DOHH2 (cell line): ENCODE measurements around the gene LINGO3.

ENCODE experiments used
- H3F3A ChIP-seq: fragments of 200-600 bp; sonication (generic), shearing (Covaris generic); 2 replicates; pipeline ENCODE4 v1.6.0; 2016; ENCODE audit warnings: antibody characterized with exemption, mild to moderate bottlenecking; ENCODE audit not compliant: control insufficient read depth, insufficient read depth
- H3K27ac ChIP-seq: fragments of 200-600 bp; sonication (generic); 2 replicates; pipeline ENCODE4 v1.5.1; 2014; ENCODE audit warnings: low read depth, mild to moderate bottlenecking, low read length, moderate library complexity
- H3K27me3 ChIP-seq: fragments of 200-600 bp; sonication (generic); 2 replicates; pipeline ENCODE4 v1.6.1; 2014; ENCODE audit warnings: mild to moderate bottlenecking, low read length, mixed read lengths; ENCODE audit not compliant: control insufficient read depth
- H3K36me3 ChIP-seq: fragments of 200-600 bp; sonication (generic); 2 replicates; pipeline ENCODE4 v1.6.1; 2014; ENCODE audit warnings: mild to moderate bottlenecking, low read length, moderate library complexity, mixed read lengths; ENCODE audit not compliant: control insufficient read depth
- H3K4me1 ChIP-seq: fragments of 200-600 bp; sonication (generic); 2 replicates; pipeline ENCODE4 v1.6.1; 2014; ENCODE audit warnings: mild to moderate bottlenecking, low read length, mixed read lengths; ENCODE audit not compliant: control insufficient read depth
- H3K4me2 ChIP-seq: fragments of 200-600 bp; sonication (generic); 2 replicates; pipeline ENCODE4 v1.6.0; 2014; ENCODE audit warnings: mild to moderate bottlenecking, low read length, moderate library complexity
- H3K4me3 ChIP-seq: fragments of 200-600 bp; sonication (generic); 2 replicates; pipeline ENCODE4 v1.5.1; 2014; ENCODE audit warnings: mild to moderate bottlenecking, low read length, mixed read lengths
- H3K79me2 ChIP-seq: fragments of 200-600 bp; sonication (generic); 2 replicates; pipeline ENCODE4 v1.6.1; 2014; ENCODE audit warnings: mild to moderate bottlenecking, low read length, mixed read lengths; ENCODE audit not compliant: control insufficient read depth
- H3K9me2 ChIP-seq: fragments of 200-600 bp; sonication (generic); replicated peaks from 2 replicates; pipeline ENCODE4 v1.6.1; 2014; ENCODE audit warnings: mild to moderate bottlenecking, low read length, mixed read lengths; ENCODE audit not compliant: control insufficient read depth
- H3K9me3 ChIP-seq: fragments of 200-600 bp; sonication (generic); 2 replicates; pipeline ENCODE4 v1.6.1; 2014; ENCODE audit warnings: antibody characterized with exemption, low read length, mixed read lengths; ENCODE audit not compliant: control insufficient read depth, insufficient read depth
- H4K20me1 ChIP-seq: fragments of 200-600 bp; sonication (generic); 2 replicates; pipeline ENCODE4 v1.6.0; 2014; ENCODE audit warnings: low read depth, mild to moderate bottlenecking, antibody characterized with exemption, low read length, moderate library complexity; ENCODE audit not compliant: control insufficient read depth, insufficient read depth
- EZH2phosphoT487 ChIP-seq: fragments of 200-600 bp; sonication (generic); IDR thresholded peaks from 2 replicates; pipeline ENCODE4 v1.6.1; 2017; ENCODE audit warnings: borderline replicate concordance, mild to moderate bottlenecking, antibody characterized with exemption, low read length, moderate library complexity, mixed read lengths
- TF ChIP-seq, protein P1 (sequence below): fragments of 200-600 bp; sonication (generic); IDR thresholded peaks from one replicate; pipeline ENCODE4 v1.5.1; 2014; ENCODE audit warnings: antibody characterized with exemption, mild to moderate bottlenecking, low read depth, low read length; ENCODE audit not compliant: poor library complexity, severe bottlenecking

The LINGO3 gene

DNA sequence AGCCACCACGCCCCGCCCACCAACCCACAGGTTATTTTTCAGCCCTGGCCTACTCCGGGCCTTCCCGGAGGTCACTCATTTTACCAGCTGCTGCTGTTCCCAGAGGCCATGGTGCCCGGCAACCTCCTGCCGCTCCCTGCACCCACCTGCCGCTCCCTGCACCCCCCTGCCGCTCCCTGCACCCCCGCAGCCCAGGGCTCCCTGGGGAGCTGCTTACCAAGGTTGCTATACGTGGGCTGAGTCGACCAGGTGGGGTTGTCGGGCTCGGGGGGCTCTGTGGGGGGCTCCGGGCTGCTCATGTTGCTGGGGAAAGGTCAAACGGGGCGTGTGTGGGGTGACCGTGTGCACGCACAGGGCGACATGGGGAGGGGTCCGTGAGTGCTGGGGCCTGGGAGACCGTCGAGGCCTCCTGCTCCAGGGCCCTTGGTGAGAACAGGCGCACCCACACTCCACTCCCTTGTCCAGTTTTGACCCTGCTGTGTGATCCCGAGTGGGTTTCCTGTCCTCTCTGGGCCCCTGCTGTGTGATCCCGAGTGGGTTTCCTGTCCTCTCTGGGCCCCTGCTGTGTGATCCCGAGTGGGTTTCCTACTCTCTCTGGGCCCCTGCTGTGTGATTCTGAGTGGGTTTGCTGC, 27.2 kb downstream of the LINGO3 start:
- Histone ChIP-seq H4K20me1 (no peaks in the 10 kb centered on the region), H3K4me1 (peaks cover 16% of the 10 kb centered on the region)
- no peak for TF ChIP-seq EZH2phosphoT487
- TF ChIP-seq, protein P1, sequence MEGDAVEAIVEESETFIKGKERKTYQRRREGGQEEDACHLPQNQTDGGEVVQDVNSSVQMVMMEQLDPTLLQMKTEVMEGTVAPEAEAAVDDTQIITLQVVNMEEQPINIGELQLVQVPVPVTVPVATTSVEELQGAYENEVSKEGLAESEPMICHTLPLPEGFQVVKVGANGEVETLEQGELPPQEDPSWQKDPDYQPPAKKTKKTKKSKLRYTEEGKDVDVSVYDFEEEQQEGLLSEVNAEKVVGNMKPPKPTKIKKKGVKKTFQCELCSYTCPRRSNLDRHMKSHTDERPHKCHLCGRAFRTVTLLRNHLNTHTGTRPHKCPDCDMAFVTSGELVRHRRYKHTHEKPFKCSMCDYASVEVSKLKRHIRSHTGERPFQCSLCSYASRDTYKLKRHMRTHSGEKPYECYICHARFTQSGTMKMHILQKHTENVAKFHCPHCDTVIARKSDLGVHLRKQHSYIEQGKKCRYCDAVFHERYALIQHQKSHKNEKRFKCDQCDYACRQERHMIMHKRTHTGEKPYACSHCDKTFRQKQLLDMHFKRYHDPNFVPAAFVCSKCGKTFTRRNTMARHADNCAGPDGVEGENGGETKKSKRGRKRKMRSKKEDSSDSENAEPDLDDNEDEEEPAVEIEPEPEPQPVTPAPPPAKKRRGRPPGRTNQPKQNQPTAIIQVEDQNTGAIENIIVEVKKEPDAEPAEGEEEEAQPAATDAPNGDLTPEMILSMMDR: no peak

DNA sequence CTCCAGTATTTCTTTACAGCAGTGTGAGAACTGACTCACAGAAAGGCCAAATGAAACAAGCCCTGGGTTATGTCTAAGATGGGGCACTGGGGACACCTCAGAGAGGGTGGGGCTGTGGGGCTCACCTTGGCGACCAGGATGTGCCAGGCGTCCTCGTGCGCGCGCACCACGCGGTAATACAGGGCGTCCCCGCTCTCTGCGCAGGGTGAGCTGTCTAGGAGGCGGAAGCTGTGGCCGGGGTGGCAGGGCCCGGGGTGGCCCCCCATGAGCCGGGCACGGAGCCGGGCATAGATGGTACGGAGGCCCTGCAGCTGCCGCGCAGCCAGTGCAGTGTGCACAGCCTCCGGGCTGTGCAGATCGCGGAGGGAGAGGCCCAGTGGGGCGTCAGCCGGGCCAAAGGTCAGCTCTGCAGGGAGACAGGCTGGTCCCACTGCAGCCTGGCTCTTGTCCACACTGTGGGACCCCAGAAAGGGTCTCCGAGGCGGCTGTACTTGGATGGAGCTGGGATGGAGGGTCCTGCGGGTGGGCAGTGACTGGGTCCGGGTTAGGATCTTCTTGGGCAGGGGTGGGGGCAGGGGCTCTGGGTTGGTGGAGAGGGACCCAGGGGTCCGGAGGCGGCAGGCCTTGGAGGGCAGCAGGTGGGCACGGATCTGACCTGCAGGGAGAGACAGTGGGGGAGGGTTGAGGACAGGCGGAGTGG, 29.3 kb downstream of the LINGO3 start:
- Histone ChIP-seq H3K27me3 (peaks cover 13% of the 10 kb centered on the region), H3K36me3 (peaks cover 17% of the 10 kb centered on the region), H3K9me2 (no peaks in the 10 kb centered on the region), H3K27ac (no peak overlapping the region), H3K9me3 (no peaks in the 10 kb centered on the region), H3K79me2 (peaks cover 15% of the 10 kb centered on the region), H3F3A (peaks cover 12% of the 10 kb centered on the region), H3K4me3 (no peak overlapping the region), H3K4me1 (peaks cover 23% of the 10 kb centered on the region), H3K4me2 (no peak overlapping the region), H4K20me1 (peaks cover 6% of the 10 kb centered on the region)
- no peak for TF ChIP-seq EZH2phosphoT487
- TF ChIP-seq, protein P1: no peak

More for the DNA sequence above, 27.2 kb downstream of the LINGO3 start:
- no peaks in the 10 kb centered on the region for H3K9me3 ChIP-seq
- no peak overlapping the region for H3K27ac ChIP-seq
- H3F3A ChIP-seq: peaks cover 10% of the 10 kb centered on the region; the same call in 1 of the 2 replicates
- no peak overlapping the region for H3K4me3 ChIP-seq
- H3K4me2 ChIP-seq: no peak overlapping the region
- no peaks in the 10 kb centered on the region for H3K9me2 ChIP-seq
- H3K36me3 ChIP-seq: no peaks in the 10 kb centered on the region; the same call in 1 of the 2 replicates
- no peaks in the 10 kb centered on the region for H3K79me2 ChIP-seq
- peaks cover 13% of the 10 kb centered on the region for H3K27me3 ChIP-seq

DNA sequence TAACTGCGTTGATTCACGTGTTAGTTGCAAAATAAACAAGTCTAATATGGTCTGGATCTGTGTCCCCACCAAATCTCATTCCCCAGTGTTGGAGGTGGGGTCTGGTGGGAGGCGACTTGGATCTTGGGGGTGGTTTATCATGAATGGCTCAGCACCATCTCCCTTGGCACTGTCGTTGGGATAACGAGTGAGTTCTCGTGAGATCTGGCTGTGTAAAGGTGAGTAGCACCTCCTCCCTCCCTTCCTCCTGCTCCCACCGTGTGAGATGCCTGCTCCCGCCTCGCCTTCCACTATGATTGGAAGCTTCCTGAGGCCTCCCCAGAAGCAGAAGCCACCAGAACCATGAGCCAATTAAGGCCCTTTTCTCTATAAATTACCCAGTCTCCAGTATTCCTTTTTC, 30.8 kb downstream of the LINGO3 start:
- H3K79me2 ChIP-seq: peaks cover 25% of the 10 kb centered on the region
- peaks cover 3% of the 10 kb centered on the region; the same call in 1 of the 2 replicates for H3K27me3 ChIP-seq
- no peak overlapping the region for H3K4me2 ChIP-seq
- no peak overlapping the region for H3K4me3 ChIP-seq
- H3K36me3 ChIP-seq: peaks cover 31% of the 10 kb centered on the region
- TF ChIP-seq EZH2phosphoT487: no peak
- TF ChIP-seq, protein P1: no peak
- H3F3A ChIP-seq: peaks cover 25% of the 10 kb centered on the region
- no peak overlapping the region for H3K27ac ChIP-seq
- no peaks in the 10 kb centered on the region for H3K9me2 ChIP-seq
- H4K20me1 ChIP-seq: peaks cover 6% of the 10 kb centered on the region
- no peaks in the 10 kb centered on the region for H3K9me3 ChIP-seq
- H3K4me1 ChIP-seq: peaks cover 25% of the 10 kb centered on the region
